ENCODE measurements around the gene SUGP1. TPM values are rescaled to one million over a fixed set of nuclear protein-coding genes. Genes with fewer than 3 reads are reported as not detected.

SUGP1 gene
- total RNA-seq, 1 donor from 2014 or later = 40.1 TPM

DNA sequence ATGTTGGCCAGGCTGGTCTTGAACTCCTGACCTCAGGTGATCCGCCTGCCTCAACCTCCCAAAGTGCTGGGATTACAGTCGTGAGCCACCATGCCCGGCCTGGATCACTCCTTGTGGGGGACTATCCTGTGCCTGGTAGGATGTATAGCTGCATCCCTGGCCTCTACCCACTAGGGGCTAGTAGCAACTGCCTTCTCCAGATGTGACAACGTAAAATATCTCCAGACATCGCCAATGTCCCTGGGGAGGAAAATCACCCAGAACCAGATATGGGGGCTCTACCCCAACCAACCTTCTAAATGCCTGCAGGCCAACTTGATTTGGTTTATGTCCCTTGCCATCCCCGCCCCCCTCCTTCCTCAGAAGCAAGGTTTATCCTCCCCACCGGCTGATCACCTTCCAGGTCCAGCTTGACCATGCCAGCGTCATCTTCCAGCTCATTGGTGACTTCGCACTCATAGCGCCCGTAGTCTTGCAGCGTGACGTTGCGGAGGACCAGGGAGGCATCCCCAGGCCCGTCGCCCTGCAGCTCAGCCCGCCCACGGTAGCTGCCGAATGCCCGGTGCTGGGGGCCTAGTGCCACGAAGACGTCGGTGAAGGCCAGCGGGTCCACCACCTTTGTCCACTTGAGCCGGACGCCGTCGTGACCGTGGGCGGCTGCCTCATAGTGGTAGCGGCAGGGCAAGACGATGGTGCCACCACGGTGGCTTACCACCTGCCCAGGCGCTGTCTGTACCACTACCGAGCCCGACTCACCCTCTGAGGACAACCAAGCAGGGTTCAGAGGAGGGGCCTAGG is 59.7 kb downstream of the SUGP1 start:
- Histone ChIP-seq H3K9me3 (no peaks in the 10 kb centered on the region), H3K27ac (no peak overlapping the region), H3K27me3 (peaks cover 42% of the 10 kb centered on the region), H3K4me1 (no peaks in the 10 kb centered on the region), H3K36me3 (no peaks in the 10 kb centered on the region), H3K4me3 (no peak overlapping the region)
- peak; percentile 2 for ATAC-seq
- DNase-seq = no peak
- TF ChIP-seq, protein P1, sequence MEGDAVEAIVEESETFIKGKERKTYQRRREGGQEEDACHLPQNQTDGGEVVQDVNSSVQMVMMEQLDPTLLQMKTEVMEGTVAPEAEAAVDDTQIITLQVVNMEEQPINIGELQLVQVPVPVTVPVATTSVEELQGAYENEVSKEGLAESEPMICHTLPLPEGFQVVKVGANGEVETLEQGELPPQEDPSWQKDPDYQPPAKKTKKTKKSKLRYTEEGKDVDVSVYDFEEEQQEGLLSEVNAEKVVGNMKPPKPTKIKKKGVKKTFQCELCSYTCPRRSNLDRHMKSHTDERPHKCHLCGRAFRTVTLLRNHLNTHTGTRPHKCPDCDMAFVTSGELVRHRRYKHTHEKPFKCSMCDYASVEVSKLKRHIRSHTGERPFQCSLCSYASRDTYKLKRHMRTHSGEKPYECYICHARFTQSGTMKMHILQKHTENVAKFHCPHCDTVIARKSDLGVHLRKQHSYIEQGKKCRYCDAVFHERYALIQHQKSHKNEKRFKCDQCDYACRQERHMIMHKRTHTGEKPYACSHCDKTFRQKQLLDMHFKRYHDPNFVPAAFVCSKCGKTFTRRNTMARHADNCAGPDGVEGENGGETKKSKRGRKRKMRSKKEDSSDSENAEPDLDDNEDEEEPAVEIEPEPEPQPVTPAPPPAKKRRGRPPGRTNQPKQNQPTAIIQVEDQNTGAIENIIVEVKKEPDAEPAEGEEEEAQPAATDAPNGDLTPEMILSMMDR (IDR thresholded peaks at IDR 0.05) = no peak
- intact Hi-C loops (cut with DNase I) = no loop called here

DNA sequence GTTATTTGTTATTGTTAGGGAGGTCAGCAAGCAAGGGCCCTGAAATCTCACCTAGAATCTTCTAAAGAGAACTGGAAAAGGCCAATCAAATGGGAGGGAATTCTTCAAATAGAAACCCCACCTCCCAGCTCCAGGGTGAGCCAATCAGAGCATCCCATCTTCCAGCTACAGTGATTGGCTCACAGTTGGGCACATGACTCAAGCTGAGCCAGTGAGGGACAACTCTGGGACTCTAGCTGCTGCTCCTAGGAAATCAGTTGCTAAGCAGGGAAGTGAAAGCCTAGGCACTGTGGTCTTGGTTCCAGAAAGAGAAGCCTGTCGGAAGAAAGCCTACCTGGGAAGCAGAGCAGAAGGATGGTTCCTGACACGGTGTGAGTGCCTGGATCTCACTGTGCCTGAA is 60.6 kb downstream of the SUGP1 start:
- Histone ChIP-seq H3K27ac (no peak overlapping the region), H3K4me1 (no peaks in the 10 kb centered on the region), H3K27me3 (peaks cover 42% of the 10 kb centered on the region), H3K36me3 (no peaks in the 10 kb centered on the region), H3K4me3 (no peak overlapping the region), H3K9me3 (no peaks in the 10 kb centered on the region)
- no peak for DNase-seq
- TF ChIP-seq, protein P1 (IDR thresholded peaks at IDR 0.05) = no peak
- intact Hi-C loops (cut with DNase I) = no loop called here
- peak; percentile 52 for ATAC-seq

DNA sequence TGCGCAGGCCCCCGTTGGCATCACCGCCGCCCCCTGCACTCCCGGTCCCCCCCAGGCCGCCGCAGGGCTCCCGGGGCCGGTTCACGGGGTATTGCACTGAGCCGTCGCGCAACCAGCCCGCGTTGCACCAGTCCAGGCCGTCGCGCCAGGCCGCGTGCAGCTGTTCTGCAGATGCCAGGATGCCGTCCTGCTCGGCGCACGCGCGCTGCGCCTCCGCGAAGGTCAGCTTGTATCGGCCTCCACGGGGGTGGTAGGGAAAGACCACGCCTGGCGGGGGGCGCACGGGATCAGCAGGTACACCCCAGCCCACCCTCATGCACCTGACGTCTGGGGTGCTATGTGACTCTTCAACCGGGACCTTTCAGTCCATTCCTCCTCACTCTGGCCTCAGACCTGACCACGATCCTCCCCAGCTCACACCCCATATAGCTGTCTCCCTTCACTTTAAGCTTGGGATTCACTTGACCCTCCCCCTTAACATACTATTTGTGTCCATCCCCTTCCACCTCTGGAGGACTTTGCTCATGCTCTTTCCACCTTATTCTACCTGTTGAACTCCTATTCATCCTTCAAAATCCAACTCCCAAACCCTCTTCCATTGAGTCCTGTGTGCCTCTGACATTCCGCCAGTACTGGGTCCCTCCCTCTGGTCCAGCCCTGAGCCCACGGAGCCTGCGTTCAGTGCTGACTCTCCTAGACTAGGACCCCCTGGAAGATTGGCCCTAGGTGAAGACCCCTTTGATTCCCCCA is 61.5 kb downstream of the SUGP1 start:
- TF ChIP-seq, protein P1 (IDR thresholded peaks at IDR 0.05) = no peak
- no peaks in the 10 kb centered on the region for H3K36me3 ChIP-seq
- DNase-seq (no peak), ATAC-seq (no peak)
- H3K4me1 ChIP-seq = no peaks in the 10 kb centered on the region
- no peak overlapping the region for H3K4me3 ChIP-seq
- H3K27me3 ChIP-seq = peaks cover 44% of the 10 kb centered on the region
- intact Hi-C loops (cut with DNase I) = no loop called here
- H3K27ac ChIP-seq = no peak overlapping the region
- no peaks in the 10 kb centered on the region for H3K9me3 ChIP-seq

DNA sequence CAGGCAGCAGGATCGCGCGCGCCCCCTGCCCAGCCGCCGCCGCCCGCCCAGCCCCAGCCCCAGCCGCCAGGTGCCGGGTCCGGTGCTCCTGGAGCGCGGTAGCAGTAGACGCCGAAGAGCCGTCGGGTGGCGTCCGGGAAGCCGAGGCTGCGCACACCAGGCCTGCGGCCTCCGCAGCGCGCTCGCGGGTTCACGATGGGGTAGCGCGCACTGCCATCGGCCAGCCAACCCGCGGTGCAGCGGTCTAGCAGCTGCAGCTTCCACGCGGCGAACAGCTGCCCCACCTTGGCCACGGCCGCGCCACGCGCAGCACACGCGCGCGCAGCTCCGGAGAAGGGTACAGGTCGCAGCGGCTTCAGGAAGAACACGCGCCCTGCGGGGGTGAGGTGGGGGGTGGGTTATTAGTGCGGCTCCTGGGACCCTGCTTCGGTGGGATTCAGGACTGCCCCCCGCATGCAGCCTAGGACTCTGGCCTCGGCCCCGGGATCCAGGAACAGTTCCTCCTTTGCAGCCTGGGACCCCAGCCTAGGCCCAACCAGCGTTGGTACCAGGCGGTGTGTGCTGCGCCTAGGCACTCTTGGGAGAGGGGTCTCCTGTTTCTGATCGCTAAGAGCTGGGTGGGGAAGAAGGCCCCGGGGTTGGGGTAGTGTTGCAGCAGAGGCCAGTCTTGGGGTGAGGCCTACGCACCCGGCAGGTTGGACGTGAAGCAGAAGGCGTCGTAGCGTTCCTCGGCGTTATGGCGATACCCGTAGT is 62.3 kb downstream of the SUGP1 start:
- ATAC-seq = no peak
- intact Hi-C loops (cut with DNase I) = no loop called here
- DNase-seq = no peak
- Histone ChIP-seq H3K27ac (no peak overlapping the region), H3K4me3 (no peak overlapping the region), H3K4me1 (no peaks in the 10 kb centered on the region), H3K27me3 (peaks cover 48% of the 10 kb centered on the region), H3K36me3 (no peaks in the 10 kb centered on the region), H3K9me3 (no peaks in the 10 kb centered on the region)
- TF ChIP-seq, protein P1 (IDR thresholded peaks at IDR 0.05) = no peak

DNA sequence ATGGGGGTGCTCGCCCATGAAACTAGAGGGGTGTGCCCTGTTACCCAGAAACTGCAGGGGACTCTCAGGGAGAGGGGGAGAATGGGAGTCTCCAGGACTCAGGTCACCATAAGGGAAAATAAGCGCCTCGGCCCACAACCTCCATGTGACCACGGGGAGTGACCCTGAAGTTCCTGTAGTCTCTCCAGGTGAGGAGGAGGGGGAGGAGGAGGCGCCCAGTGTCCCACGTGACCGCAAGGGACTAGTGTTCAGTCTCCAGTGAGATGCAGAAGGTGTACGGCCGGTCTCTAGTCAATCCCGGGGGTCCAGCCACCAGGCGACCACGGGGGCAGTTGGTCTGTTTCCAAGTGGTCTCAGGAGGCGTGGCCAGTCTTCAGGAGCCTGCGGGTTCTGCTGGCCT is 63.2 kb downstream of the SUGP1 start:
- Histone ChIP-seq H3K9me3 (no peaks in the 10 kb centered on the region), H3K4me1 (no peaks in the 10 kb centered on the region), H3K36me3 (no peaks in the 10 kb centered on the region), H3K4me3 (no peak overlapping the region), H3K27ac (no peak overlapping the region), H3K27me3 (peaks cover 47% of the 10 kb centered on the region)
- intact Hi-C loops (cut with DNase I) = no loop called here
- TF ChIP-seq, protein P1 (IDR thresholded peaks at IDR 0.05) = no peak
- DNase-seq (no peak), ATAC-seq (no peak)
